ENCODE measurements around the gene FAM107B.

DNA sequence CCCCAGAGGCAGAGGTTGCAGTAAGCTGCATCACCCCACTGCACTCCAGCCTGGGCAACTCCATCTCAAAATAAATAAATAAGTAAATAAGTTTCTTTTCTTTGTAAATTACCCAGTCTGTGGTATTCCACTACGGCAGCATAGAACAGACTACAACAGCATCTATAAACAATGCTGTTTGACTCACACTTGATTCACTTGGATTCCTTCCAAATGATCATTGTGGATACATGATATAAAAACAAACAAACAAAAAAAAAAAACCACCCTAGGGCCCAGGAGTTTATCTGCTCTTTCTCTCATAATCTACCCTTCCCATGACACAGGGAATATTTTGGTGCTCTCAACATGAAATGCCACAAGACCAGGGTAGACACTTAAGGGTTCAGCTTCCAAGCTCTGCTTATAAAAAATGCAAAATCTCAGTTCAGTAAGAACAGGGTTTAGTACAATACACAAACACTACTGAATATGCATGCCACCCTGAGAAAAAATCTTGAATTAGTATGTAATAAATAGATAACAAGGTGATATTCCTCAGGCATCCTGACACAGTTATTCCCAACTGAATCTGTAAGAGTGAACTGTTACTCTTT lies 200.9 kb downstream of the FAM107B start:
- TF ChIP-seq, protein P1, sequence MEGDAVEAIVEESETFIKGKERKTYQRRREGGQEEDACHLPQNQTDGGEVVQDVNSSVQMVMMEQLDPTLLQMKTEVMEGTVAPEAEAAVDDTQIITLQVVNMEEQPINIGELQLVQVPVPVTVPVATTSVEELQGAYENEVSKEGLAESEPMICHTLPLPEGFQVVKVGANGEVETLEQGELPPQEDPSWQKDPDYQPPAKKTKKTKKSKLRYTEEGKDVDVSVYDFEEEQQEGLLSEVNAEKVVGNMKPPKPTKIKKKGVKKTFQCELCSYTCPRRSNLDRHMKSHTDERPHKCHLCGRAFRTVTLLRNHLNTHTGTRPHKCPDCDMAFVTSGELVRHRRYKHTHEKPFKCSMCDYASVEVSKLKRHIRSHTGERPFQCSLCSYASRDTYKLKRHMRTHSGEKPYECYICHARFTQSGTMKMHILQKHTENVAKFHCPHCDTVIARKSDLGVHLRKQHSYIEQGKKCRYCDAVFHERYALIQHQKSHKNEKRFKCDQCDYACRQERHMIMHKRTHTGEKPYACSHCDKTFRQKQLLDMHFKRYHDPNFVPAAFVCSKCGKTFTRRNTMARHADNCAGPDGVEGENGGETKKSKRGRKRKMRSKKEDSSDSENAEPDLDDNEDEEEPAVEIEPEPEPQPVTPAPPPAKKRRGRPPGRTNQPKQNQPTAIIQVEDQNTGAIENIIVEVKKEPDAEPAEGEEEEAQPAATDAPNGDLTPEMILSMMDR (IDR thresholded peaks at IDR 0.05), result no peak
- no peak for TF ChIP-seq POLR2A (IDR thresholded peaks at IDR 0.05)
- TF ChIP-seq POLR2AphosphoS5 (IDR thresholded peaks at IDR 0.05), result no peak

Data from breast epithelium (tissue), 3 donors.